Gastroesophageal sphincter (tissue), 4 donors: Measurements from ENCODE around the gene MAP3K9. TPM values are rescaled to one million over a fixed set of nuclear protein-coding genes. Genes with fewer than 3 reads are reported as not detected.

Experiments
- ATAC-seq: fragments of 150-250 bp; one replicate; pipeline ENCODE4 v1.9.1; 2016; ENCODE audit warnings: mild to moderate bottlenecking, moderate library complexity
- H3K27ac ChIP-seq, 4 donors: fragments of 200-600 bp; sonication (generic) in 3 of 4; 1 replicate in 3 of 4; 2 replicates in 1 of 4; pipeline ENCODE4 v1.5.1; 2016 to 2019
- H3K27me3 ChIP-seq: fragments of 200-600 bp; sonication (generic); one replicate; pipeline ENCODE4 v1.5.1; 2019
- H3K36me3 ChIP-seq, 2 donors: fragments of 200-600 bp; sonication (generic); one replicate each; pipeline ENCODE4 v1.5.1; 2019; ENCODE audit warnings: control low read depth in 1 of 2
- H3K4me1 ChIP-seq, 3 donors: fragments of 200-600 bp; sonication (generic); 1 replicate in 2 of 3; 2 replicates in 1 of 3; pipeline ENCODE4 v1.5.1; 2016 to 2019; ENCODE audit warnings: control low read depth in 2 of 3
- H3K4me3 ChIP-seq, 2 donors: fragments of 200-600 bp; sonication (generic); one replicate each; pipeline ENCODE4 v1.5.1; 2019; ENCODE audit warnings: mild to moderate bottlenecking in 1 of 2, moderate library complexity in 1 of 2
- H3K9me3 ChIP-seq, 3 donors: fragments of 200-600 bp; sonication (generic); one replicate each; pipeline ENCODE4 v1.5.1; 2017 to 2019; ENCODE audit warnings: control low read depth in 2 of 3
- CTCF ChIP-seq, 4 experiments: fragments of 200-600 bp in 2 of 4; fragments of 450-650 bp in 2 of 4; sonication (generic) in 1 of 4; IDR thresholded peaks; one replicate each; pipeline ENCODE4 v1.5.1; 2017 to 2019; ENCODE audit warnings: antibody characterized with exemption in 4 of 4, mild to moderate bottlenecking in 2 of 4, moderate library complexity in 2 of 4
- EP300 ChIP-seq: sonication (generic); formaldehyde crosslinking; IDR thresholded peaks from one replicate; pipeline ENCODE4 v1.6.1; 2017; ENCODE audit warnings: antibody characterized with exemption, mild to moderate bottlenecking
- POLR2A ChIP-seq, 2 donors: fragments of 450-650 bp; IDR thresholded peaks; one replicate each; pipeline ENCODE4 v1.6.1; 2017; ENCODE audit warnings: antibody characterized with exemption in 2 of 2, mild to moderate bottlenecking in 2 of 2, moderate library complexity in 1 of 2
- POLR2AphosphoS5 ChIP-seq: sonication (generic); formaldehyde crosslinking; IDR thresholded peaks from one replicate; pipeline ENCODE4 v1.6.1; 2017; ENCODE audit warnings: antibody characterized with exemption
- WGBS, 2 donors: methylation state at CpG; one replicate each; pipeline ENCODE4 v1.1.5; 2018; ENCODE audit warnings: low coverage in 1 of 2; 5-methylcytosine and 5-hydroxymethylcytosine counted together
- total RNA-seq, 4 donors: library from RNA; depleted of rRNA; stranded (reverse); fragments of >200 nt; gene quantifications; one replicate each; pipeline ENCODE4 v1.1.0, GENCODE V29; 2016

Gene MAP3K9
- total RNA-seq, 4 donors from 2014 or later, result 0.62 to 2.4 (median 0.97) TPM

GRCh38 chr14:70791971-70792370, 17.3 kb downstream of the MAP3K9 start:
- Histone ChIP-seq H3K27me3 (no peaks in the 10 kb centered on the region), H3K27ac (no peak overlapping the region), H3K4me1 (no peaks in the 10 kb centered on the region), H3K36me3 (no peaks in the 10 kb centered on the region), H3K9me3 (no peaks in the 10 kb centered on the region), H3K4me3 (no peak overlapping the region)
- no peak for ATAC-seq
- 54 to 66% methylated on average over 5 to 7 of the region's 7 CpGs for WGBS, 2 donors
- TF ChIP-seq POLR2AphosphoS5 (no peak), EP300 (no peak), CTCF (IDR thresholded peaks at IDR 0.05) (no peak), POLR2A (IDR thresholded peaks at IDR 0.05) (no peak)

GRCh38 chr14:70789961-70790360, 19.4 kb downstream of the MAP3K9 start:
- TF ChIP-seq CTCF (IDR thresholded peaks at IDR 0.05), result no peak
- TF ChIP-seq EP300, result no peak
- Histone ChIP-seq H3K36me3 (no peaks in the 10 kb centered on the region), H3K4me3 (no peak overlapping the region), H3K27me3 (no peaks in the 10 kb centered on the region), H3K27ac (no peak overlapping the region), H3K4me1 (no peaks in the 10 kb centered on the region), H3K9me3 (no peaks in the 10 kb centered on the region)
- no peak for ATAC-seq
- 82 to 88% methylated on average over 2 to 3 of the region's 4 CpGs for WGBS, 2 donors

GRCh38 chr14:70789361-70789760, 20.0 kb downstream of the MAP3K9 start:
- H3K27me3 ChIP-seq, result no peaks in the 10 kb centered on the region
- TF ChIP-seq POLR2AphosphoS5 (no peak), POLR2A (IDR thresholded peaks at IDR 0.05) (no peak), EP300 (no peak), CTCF (IDR thresholded peaks at IDR 0.05) (no peak)
- no peak overlapping the region for H3K4me3 ChIP-seq
- no peak overlapping the region for H3K27ac ChIP-seq
- 24 to 41% methylated on average over 4 of the region's 4 CpGs for WGBS, 2 donors
- no peaks in the 10 kb centered on the region for H3K4me1 ChIP-seq
- ATAC-seq, result no peak
- H3K9me3 ChIP-seq, result no peaks in the 10 kb centered on the region
- no peaks in the 10 kb centered on the region for H3K36me3 ChIP-seq

GRCh38 chr14:70788898-70789297, 20.4 kb downstream of the MAP3K9 start:
- Histone ChIP-seq H3K4me1 (no peaks in the 10 kb centered on the region), H3K9me3 (no peaks in the 10 kb centered on the region), H3K4me3 (no peak overlapping the region), H3K36me3 (no peaks in the 10 kb centered on the region), H3K27ac (no peak overlapping the region), H3K27me3 (no peaks in the 10 kb centered on the region)
- ATAC-seq, result no peak
- WGBS, 2 donors, result 75 to 80% methylated on average over 1 to 5 of the region's 6 CpGs
- TF ChIP-seq EP300, result no peak

GRCh38 chr14:70785556-70785955, 23.8 kb downstream of the MAP3K9 start:
- no peak overlapping the region for H3K27ac ChIP-seq
- H3K27me3 ChIP-seq, result no peaks in the 10 kb centered on the region
- H3K36me3 ChIP-seq, result no peaks in the 10 kb centered on the region
- H3K4me3 ChIP-seq, result no peak overlapping the region
- H3K9me3 ChIP-seq, result no peaks in the 10 kb centered on the region
- WGBS, 2 donors, result 88 to 97% methylated on average over 9 of the region's 9 CpGs
- TF ChIP-seq CTCF (IDR thresholded peaks at IDR 0.05) (no peak), POLR2A (IDR thresholded peaks at IDR 0.05) (no peak), POLR2AphosphoS5 (no peak), EP300 (no peak)
- no peaks in the 10 kb centered on the region for H3K4me1 ChIP-seq
- no peak for ATAC-seq

GRCh38 chr14:70784886-70785285, 24.4 kb downstream of the MAP3K9 start:
- H3K4me1 ChIP-seq, result no peaks in the 10 kb centered on the region
- H3K4me3 ChIP-seq, result no peak overlapping the region
- H3K27ac ChIP-seq, result no peak overlapping the region
- 81 to 88% methylated on average over 2 of the region's 2 CpGs for WGBS, 2 donors
- H3K9me3 ChIP-seq, result no peaks in the 10 kb centered on the region
- ATAC-seq, result no peak
- no peaks in the 10 kb centered on the region for H3K36me3 ChIP-seq
- no peaks in the 10 kb centered on the region for H3K27me3 ChIP-seq
- TF ChIP-seq POLR2A (IDR thresholded peaks at IDR 0.05) (no peak), EP300 (no peak), CTCF (IDR thresholded peaks at IDR 0.05) (no peak), POLR2AphosphoS5 (no peak)
